HT-29 (cell line): Measurements from ENCODE around the gene CROCC2. TPM values are rescaled to one million over a fixed set of nuclear protein-coding genes. Genes with fewer than 3 reads are reported as not detected.

Experiments used
- DNase-seq: peaks from one replicate; pipeline ENCODE4 v3.0.0-alpha.2; 2015; ENCODE audit warnings: low spot score
- total RNA-seq: library from RNA; depleted of rRNA; stranded (reverse); fragments of >200 nt; shearing (Covaris generic); gene quantifications from 2 replicates; pipeline ENCODE4 v1.2.3, GENCODE V29; 2014; rRNA removed

CROCC2 gene
- total RNA-seq, 1 experiment from 2014 or later: not detected

DNA sequence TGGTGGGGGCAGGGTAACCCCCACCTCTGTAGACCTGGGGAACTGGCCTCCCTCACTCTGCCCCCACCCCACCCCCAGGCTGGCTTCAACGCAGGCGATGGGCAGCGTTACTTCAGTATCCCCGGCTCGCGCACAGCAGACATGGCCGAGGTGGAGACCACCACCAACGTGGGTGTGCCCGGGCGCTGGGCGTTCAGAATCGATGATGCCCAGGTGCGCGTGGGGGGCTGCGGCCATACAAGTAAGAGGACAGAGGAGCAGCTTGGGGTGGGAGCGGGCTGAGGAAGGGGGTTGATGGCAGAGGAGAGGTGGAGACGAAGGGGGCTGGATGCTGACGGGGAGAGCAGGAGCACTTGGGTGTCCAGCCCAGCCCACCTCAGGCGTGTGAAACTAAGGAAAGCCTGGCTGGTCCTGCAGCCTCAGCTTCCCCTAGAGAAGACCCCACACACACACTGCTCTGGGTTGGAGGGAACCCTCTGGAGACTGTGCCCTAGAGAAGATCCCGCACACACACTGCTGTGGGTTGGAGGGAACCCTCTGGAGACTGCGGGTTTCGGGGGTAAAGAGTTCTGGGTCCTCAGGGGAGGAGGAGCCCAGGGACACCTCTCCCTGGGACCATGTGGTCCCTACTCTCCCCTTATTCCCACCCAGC is 128.5 kb downstream of the CROCC2 start:
- no peak for DNase-seq

DNA sequence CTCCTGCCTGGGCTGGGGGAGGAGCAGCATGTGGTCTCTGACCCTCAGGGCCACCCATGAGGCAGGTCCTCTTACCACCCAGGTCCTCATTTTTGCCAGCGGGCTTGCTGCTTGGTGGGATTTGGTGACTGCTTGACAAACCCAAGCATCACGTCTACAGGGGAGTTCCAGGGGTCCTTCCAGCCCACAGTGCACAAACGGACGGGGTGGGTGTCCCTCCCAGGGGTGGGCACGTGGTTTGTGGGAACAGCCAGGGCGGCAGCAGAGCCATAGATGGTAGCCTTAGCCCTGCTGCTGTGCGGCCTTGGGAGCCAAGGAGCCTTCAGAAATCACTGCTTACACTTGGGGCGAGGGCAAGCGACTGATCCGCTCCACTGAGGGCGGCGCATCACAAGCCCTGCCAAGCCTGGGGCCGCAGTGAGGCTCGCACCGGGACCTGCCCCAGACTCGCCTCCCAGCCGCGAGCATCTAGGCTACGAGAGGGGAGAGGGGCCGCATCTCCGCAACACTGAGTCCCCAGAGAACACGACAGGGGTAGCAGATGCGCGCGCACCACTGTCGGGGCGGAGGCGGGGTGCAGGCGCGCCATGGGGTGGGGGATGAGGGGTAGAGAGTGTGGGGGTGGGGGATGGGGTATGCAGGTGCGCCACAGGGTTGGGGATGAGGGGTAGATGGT is 129.1 kb downstream of the CROCC2 start:
- DNase-seq: no peak

DNA sequence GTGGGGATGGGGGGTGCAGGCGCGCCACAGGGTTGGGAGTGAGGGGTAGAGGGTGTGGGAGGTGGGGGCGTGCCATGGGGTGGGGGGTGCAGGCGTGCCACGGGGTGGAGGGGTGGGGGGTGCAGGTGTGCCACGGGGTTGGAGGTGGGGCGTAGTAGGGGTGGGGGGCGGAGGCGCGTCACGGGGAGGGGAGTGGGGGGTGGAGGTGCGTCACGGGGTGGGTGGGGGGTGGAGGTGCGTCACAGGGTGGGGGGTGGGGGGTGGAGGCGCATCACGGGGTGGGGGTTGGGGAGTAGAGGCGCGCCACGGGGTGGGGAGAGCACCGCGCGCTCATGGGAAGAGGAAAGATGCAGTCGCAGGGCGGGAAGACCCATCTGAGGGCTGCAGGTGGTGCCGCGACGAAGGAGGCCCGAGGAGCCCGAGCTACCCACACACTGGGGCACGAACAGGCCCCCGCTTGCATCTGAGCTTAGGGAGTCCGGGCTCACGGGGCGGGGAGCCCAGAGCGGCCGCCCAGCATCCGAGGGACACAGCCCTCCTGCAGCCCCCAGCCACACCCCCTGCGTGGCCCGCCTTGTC is 129.8 kb downstream of the CROCC2 start:
- DNase-seq: no peak

DNA sequence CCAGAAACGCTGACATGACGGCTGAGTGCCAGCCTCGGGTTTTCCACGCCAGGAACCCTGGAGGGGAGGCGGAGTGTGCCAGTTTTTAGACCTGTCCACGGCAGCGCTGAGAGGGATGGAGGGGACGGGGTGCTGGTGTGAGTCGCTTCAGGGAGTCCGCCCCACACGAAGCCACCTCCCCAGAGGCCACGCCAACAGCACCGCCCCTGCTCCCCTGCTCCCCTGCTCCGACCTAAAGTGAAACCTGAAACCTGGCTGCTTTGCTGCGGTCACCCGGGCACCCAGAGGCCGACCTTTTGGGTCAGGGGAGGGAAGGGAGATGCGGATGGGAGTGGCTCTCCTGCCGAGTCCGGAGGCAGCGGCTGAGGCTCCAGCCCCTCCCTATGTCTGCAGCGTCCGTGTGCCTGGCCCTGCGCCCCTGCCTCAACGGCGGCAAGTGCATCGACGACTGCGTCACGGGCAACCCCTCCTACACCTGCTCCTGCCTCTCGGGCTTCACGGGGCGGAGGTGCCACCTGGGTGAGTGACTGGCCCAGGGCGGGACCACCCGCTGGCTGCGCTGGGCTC is 130.3 kb downstream of the CROCC2 start:
- no peak for DNase-seq

DNA sequence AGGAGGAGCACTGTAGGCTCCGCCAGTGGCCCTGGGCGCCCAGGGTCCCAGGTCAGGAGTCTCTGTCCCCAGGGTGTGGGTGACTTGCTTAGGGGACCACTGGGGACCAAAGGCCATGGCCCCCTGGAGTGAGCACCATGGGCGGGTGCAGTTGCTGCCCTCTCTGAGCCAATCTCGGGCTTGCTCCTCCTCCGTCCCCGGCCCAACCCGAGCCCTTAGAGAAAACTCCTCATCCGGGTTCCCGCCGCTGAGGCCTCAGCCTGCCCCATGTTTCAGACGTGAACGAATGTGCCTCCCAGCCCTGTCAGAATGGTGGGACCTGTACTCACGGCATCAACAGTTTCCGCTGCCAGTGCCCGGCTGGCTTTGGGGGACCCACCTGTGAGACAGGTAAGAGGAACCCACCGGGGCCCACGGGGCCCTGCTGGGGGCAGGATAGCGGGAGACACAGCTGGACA is 130.9 kb downstream of the CROCC2 start:
- DNase-seq: no peak

DNA sequence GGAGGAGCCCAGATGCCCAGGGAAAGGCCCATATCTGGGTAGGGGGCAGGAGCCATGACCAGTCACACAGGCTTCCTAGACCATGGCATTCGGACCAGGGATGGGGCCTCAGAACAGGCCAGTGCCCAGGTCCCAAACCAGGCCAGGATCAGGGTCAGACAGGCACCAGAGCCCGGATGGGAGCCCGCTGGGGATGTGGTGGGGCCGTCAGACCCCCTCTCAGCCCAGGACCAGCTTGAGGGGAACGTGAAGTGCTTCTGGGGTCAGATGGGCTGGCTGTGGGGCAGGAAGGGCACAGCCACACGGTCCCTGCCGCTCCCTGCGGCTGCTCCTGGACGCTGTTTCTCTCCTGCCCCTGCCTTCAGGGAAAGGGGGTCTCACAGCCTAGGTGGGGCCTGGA is 131.4 kb downstream of the CROCC2 start:
- DNase-seq: no peak

DNA sequence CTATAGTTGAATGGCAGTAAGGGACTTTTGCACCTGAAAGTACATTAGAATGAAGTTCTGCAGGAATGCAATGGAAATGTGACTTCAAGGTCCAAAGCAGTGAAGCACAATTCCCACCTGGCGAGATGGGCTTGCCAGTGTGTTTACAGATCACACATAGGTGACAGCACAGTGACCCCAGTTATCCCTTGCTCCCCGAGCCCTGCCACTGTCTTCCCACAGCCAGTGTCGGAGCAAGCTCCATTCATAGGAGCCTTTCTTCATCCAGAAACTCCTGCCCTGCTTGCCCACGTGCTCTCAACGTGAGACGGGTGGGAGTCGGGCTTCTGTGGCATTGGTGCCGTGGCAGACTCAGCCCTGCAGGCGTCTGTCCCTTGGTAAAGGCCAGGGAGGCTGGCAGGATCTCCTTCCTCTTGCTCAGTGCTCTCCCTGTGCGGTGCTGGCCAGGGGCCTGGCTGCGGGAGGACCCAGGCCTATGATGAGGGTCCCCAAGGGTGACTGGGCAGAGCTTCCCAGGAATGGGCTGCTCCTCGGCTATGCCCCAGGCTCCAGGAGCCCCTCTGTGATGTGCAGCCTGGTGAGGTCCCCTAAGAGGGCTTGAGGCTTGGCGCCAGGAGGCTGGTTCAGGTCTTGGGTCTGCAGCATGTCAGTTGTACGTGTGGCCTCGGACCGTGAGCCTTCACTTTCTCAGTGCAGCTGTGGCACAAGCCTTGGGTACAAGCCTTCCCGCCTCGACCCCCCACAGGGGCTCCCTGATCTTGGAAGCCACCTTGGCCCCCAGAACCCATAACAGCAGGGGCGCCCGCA is 132.4 kb downstream of the CROCC2 start:
- no peak for DNase-seq

DNA sequence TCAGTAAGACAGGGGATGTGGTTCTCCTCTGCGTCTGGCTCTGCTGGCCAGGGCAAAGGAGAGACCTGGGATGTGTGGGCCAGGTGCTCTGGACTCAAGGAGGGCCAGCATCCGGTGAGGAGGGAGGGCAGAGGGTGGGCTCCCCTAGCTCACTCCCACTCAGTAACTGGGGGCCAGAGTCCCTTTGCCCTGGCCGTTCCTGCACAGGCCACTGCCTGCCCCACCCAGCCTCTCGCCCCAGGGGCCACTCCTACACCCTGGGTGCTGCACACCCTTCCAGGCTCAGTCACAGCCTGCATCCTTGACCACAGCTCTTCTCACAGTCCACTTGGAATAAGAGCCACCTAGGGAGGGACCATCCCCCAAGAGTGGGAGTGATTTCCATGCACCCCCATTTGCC is 133.3 kb downstream of the CROCC2 start:
- DNase-seq: no peak

DNA sequence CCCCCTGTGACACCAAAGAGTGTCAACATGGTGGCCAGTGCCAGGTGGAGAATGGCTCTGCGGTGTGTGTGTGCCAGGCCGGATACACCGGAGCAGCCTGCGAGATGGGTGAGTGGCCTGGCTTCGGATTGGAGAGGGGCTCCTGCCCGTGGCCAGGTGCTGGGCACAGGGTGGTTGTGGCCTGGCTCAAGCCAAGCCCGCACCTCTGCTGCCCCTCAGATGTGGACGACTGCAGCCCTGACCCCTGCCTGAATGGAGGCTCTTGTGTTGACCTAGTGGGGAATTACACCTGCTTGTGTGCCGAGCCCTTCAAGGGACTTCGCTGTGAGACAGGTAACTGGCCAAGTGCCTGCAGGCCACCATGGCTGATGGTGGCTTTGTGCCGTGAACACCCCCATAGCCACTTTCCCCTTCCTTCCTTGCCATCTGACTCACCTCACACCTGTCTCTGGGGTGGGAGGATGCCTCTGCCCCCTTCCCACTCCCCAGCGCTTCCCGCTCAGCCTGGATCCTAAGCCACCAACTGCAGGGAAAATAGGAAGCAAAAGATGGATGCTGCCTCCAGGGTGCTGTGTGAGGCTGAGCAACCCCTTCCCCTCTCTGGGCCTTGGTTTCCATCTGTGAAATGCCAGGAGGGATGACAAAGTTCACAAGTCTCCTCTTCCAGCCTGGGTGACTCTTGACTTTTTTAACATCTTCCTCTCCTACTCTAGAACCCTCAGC is 134.1 kb downstream of the CROCC2 start:
- DNase-seq: no peak

DNA sequence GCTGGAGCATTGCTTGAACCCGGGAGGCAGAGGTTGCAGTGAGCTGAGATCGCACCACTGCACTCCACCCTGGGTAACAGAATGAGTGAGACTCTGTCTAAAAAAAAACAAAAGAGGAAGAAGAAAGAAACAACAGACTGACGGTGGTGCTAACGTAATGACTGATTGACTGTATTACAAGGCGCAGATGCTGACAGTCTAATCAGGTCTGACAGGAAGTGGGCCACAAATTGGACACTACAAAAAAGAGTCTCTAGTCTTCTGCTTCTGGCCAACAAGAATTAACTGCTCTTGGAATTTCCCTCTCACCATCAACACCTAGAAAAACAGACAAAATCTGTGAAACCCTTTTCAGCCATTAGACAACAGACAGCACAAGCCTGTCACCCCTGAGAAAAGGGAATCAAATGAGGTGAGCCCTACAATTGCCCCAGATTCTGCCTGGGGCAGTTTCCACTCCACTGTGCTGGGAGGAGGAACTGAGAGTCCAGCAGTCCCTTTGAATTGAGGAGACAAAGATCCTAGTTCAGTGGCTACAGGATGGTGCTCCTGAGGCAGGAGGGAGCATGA is 135.5 kb downstream of the CROCC2 start:
- no peak for DNase-seq

Other genes with a start within 250 kb of the CROCC2 start
- not detected in 2 replicates for gene AQP12B, start 223.5 kb upstream of the CROCC2 start, total RNA-seq
- gene AQP12A, start 214.5 kb upstream of the CROCC2 start, total RNA-seq: not detected in 2 replicates
- not detected in 2 replicates for gene KIF1A, start 86.1 kb upstream of the CROCC2 start, total RNA-seq
- 1.6 and 3.0 TPM in 2 replicates for gene AGXT, start 37.5 kb upstream of the CROCC2 start, total RNA-seq
- 20.7 and 24.5 TPM in 2 replicates for gene MAB21L4, start 10.2 kb upstream of the CROCC2 start, total RNA-seq
- not detected in 2 replicates for gene SNED1, start 92.3 kb downstream of the CROCC2 start, total RNA-seq
- 29.0 and 29.8 TPM in 2 replicates for gene MTERF4, start 196.0 kb downstream of the CROCC2 start, total RNA-seq
- 13.4 and 15.9 TPM in 2 replicates for gene PASK, start 243.1 kb downstream of the CROCC2 start, total RNA-seq
- gene PPP1R7, start 244.1 kb downstream of the CROCC2 start, total RNA-seq: 45.6 and 69.6 TPM in 2 replicates